GM13976 (cell line): ENCODE measurements around the gene LMO2.

Source experiments
- DNase-seq: peaks from one replicate; pipeline ENCODE4 v3.0.0; 2012; ENCODE audit warnings: low spot score
- CTCF ChIP-seq: IDR thresholded peaks from 2 replicates; pipeline ENCODE4 v1.5.1; 2012; ENCODE audit warnings: borderline replicate concordance, mild to moderate bottlenecking; ENCODE audit not compliant: insufficient read depth; ENCODE audit errors: extremely low read depth, missing control alignments, control extremely low read depth
- in situ Hi-C: fragments of 300-500 bp; cut with MboI; formaldehyde crosslinking; loops from one replicate; pipeline ENCODE4 v1.12.0; 2022; ENCODE audit warnings: low sequenced_read_pairs, mixed read lengths, inconsistent platforms; ENCODE audit not compliant: unreplicated experiment

Gene LMO2

DNA sequence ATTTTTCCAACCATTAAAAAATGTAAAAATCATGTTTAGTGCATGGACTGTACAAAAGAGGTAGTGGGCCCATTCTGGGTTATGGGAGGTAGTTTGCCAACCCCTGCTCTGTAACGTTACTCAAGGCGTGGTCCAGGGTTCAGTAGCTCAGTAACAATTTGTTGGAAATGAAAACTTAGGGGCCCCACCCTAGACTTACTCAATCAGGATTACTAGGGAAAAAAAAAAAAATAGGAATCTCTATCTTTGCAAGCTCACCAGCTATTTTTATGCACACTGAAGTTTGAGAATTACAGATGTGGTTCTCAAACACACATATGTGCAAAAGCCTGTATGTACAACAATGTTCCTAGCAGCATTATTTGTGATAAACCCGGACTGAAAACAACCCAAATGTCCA lies 17.3 kb upstream of the LMO2 start:
- DNase-seq, result no peak
- in situ Hi-C loops, result no loop called here

GRCh38 chr11:33907421-33907820 lies 15.5 kb upstream of the LMO2 start:
- no peak for DNase-seq
- TF ChIP-seq CTCF, result no peak

More for the DNA sequence above, 17.3 kb upstream of the LMO2 start:
- TF ChIP-seq CTCF, result no peak

GRCh38 chr11:33906484-33907186 lies 14.8 kb upstream of the LMO2 start:
- no peak for DNase-seq
- in situ Hi-C loops, result no loop called here
- no peak for TF ChIP-seq CTCF

More at GRCh38 chr11:33907421-33907820, 15.5 kb upstream of the LMO2 start:
- in situ Hi-C loops, result no loop called here

DNA sequence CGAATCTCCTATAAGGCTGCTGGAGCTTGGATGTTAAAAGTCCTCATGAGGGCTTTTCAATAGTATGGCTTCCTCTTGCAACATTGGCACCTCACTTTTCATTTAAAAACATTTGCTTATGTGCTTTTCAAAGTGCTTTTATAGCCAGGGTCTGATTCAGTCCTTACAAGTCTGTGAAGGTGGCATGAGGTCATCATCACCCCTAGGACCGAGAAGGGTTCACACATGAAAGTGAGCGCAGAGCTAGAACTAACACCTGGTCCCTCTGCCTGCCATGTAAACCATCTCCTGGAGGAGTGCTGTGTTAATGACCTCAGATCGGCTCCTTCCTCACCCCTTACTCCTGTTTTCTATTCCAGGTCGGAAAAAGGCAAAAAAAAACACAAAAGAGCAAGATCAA lies 12.2 kb upstream of the LMO2 start:
- no peak for DNase-seq
- in situ Hi-C loops, result no loop called here
- no peak for TF ChIP-seq CTCF

DNA sequence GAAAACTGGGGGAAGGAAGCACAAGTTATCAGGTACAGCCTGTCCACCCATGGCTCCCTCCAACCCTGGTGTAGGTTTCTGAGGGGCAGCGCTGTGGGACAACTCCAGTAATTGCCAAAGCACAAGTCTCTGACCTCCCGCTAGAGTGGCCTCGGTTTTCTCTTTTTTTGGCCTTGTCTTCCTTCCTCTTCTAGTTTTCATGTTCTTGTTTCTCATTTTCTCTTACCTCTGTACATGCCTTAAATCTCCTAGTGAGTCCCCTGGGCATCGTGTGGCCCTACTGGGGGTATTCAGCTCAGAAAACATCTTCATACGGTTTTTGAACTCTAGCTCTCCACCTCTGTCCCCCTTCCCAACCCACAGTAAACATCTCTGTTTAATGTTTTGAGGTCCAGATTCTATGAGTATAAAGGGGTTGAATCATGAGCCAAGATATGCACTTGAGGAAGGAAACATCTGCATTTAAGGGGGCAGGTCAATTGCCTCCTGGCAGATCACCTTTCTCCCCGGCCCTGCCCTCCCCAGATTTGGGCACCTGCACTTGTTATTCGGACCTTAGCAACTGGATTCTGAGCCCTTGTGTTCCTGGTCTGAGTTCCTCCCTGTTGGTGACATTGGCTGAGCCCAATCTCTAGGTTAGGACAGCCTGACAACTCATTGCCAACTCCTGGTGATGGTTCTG lies 8.4 kb upstream of the LMO2 start:
- DNase-seq, result no peak
- in situ Hi-C loops, result no loop called here
- TF ChIP-seq CTCF, result no peak

GRCh38 chr11:33899400-33900037 lies 7.6 kb upstream of the LMO2 start:
- no peak for TF ChIP-seq CTCF
- DNase-seq, result no peak
- in situ Hi-C loops, result no loop called here
